Omental fat pad (tissue), 4 donors: Measurements from ENCODE around the gene LARGE1. TPM values are rescaled to one million over a fixed set of nuclear protein-coding genes. Genes with fewer than 3 reads are reported as not detected.

Source experiments
- ATAC-seq: fragments of 150-250 bp; one replicate; pipeline ENCODE4 v1.9.1; 2016; ENCODE audit warnings: mild to moderate bottlenecking, moderate library complexity; ENCODE audit not compliant: low FRiP score
- DNase-seq: peaks from one replicate; pipeline ENCODE4 v3.0.0-alpha.2; 2019; ENCODE audit warnings: low spot score
- total RNA-seq, 4 donors: library from RNA; depleted of rRNA; stranded (reverse); fragments of >200 nt; gene quantifications; one replicate each; pipeline ENCODE4 v1.1.0, GENCODE V29; 2016
- TF ChIP-seq, protein P1 (sequence below), 3 donors: fragments of 450-650 bp; IDR thresholded peaks; one replicate each; pipeline ENCODE4 v1.5.1; 2016 to 2017; ENCODE audit warnings: antibody characterized with exemption in 3 of 3, mild to moderate bottlenecking in 3 of 3, moderate library complexity in 2 of 3

LARGE1 gene
- total RNA-seq, 4 donors from 2014 or later = 16.5 to 31.2 (median 22.3) TPM

DNA sequence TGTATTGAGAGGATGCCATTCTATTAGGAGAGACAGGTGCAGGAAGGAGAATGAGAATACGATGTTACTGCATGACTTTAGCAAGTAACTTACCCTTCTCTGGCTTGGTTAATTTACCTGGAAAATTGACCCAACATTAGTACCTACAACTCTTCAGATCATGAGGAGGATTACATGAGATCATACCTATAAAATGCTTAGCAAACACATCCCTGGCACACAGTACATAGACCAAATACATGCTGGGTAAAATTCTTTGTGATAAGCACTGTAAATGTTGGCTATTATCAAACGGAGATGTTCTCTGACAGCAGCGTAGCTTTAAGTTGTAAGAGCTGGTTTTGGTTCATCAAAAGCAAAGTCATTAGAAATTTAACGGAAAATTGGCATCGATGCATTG is 28.8 kb downstream of the LARGE1 start:
- no peak for DNase-seq
- TF ChIP-seq, protein P1, sequence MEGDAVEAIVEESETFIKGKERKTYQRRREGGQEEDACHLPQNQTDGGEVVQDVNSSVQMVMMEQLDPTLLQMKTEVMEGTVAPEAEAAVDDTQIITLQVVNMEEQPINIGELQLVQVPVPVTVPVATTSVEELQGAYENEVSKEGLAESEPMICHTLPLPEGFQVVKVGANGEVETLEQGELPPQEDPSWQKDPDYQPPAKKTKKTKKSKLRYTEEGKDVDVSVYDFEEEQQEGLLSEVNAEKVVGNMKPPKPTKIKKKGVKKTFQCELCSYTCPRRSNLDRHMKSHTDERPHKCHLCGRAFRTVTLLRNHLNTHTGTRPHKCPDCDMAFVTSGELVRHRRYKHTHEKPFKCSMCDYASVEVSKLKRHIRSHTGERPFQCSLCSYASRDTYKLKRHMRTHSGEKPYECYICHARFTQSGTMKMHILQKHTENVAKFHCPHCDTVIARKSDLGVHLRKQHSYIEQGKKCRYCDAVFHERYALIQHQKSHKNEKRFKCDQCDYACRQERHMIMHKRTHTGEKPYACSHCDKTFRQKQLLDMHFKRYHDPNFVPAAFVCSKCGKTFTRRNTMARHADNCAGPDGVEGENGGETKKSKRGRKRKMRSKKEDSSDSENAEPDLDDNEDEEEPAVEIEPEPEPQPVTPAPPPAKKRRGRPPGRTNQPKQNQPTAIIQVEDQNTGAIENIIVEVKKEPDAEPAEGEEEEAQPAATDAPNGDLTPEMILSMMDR (IDR thresholded peaks at IDR 0.05) = no peak
- no peak for ATAC-seq

DNA sequence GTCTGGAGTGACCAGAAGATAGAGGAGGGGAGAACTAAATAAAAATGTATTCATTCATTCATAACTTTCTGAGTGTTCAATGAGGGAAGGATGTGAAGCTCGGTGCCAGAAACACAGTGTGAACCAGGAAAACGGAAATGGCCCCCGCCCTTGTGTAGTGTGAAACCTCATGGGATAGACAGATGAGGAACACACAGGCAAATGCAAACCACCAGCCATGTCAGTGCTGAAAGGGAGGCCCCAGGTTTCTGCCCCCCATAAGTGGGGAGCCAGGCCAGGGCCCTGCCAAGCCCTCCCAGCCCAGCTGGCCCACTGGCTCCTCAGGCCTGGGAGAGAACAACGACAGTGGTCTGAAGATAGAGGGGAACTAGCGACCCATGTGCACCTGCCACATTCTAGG is 30.5 kb downstream of the LARGE1 start:
- ATAC-seq (peak; percentile 48), DNase-seq (no peak)
- TF ChIP-seq, protein P1 (IDR thresholded peaks at IDR 0.05) = no peak

DNA sequence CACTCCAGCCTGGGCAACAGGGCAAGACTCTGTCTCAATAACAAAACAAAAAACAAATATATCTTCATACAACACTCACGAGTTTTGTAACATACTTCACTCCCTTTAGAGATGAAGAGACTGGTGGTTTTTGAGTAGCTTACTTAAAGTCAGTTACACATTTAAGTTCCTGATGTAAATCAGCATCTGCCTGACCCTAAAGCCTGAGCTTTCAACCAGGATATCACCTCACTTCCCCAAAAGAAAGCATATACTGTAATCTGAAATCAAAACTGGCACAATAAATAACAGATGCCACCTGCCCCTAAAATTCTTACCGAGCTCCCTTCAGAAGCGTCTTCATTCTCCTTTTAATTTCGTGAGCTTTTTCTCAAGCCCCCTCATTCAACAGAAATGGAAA is 31.5 kb downstream of the LARGE1 start:
- DNase-seq = no peak
- TF ChIP-seq, protein P1 (IDR thresholded peaks at IDR 0.05) = no peak
- no peak for ATAC-seq

DNA sequence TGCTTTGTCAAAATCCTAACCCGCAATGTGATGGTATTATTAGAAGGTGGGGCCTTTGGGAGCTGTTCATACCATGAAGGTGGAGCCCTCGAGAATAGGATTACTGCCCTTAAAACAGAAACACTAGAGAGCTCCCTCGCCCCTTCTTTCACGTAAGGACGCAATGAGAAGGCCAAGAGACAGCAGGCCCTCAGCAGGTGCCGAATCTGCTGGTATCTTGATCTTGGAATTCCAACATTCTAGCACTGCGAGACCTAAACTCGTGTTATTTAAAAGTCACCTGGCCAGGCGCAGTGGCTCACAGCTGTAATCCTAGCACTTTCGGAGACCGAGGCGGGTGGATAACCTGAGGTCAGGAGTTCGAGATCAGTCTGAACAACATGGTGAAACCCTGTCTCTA is 33.1 kb downstream of the LARGE1 start:
- ATAC-seq = no peak
- TF ChIP-seq, protein P1 (IDR thresholded peaks at IDR 0.05) = no peak
- DNase-seq = no peak

DNA sequence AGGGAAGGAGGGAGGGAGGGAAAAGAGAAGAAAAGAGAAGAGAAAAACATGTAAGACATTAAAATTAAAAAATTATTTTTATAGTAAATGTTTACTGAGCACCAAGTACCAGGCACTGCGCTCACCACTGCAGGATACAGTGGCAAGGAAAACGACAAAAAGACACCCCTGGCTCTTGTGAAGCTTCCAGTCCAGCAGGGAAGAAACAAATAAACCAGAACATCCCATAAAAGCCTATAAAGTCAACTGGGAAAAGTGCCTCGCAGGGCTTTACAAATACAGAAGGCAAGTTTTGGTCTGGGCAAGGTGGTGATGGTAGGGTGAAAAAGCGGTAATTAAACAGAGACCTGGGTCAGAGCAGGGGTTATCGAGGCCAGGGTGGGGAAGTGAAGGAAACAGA is 33.6 kb downstream of the LARGE1 start:
- ATAC-seq (no peak), DNase-seq (no peak)
- TF ChIP-seq, protein P1 (IDR thresholded peaks at IDR 0.05) = no peak

DNA sequence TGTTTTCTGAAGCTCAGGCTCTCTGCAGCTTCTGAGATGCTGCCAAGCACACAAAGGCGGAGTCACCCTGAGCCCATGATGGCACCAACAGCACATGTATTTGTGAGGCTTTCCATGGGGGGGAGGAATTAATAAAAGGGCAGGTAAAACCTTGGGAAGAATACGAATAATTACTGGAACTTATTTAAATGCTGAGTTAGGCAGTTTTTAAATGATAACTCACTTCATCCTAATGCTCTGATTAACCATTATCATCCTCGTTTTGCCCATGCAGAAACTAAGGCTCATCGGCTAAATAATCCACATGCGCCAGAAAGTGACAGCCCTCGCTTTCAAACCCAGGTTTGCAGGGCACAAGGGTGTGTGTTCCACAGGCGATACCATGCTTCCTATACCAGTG is 35.4 kb downstream of the LARGE1 start:
- TF ChIP-seq, protein P1 (IDR thresholded peaks at IDR 0.05) = no peak
- ATAC-seq = no peak

DNA sequence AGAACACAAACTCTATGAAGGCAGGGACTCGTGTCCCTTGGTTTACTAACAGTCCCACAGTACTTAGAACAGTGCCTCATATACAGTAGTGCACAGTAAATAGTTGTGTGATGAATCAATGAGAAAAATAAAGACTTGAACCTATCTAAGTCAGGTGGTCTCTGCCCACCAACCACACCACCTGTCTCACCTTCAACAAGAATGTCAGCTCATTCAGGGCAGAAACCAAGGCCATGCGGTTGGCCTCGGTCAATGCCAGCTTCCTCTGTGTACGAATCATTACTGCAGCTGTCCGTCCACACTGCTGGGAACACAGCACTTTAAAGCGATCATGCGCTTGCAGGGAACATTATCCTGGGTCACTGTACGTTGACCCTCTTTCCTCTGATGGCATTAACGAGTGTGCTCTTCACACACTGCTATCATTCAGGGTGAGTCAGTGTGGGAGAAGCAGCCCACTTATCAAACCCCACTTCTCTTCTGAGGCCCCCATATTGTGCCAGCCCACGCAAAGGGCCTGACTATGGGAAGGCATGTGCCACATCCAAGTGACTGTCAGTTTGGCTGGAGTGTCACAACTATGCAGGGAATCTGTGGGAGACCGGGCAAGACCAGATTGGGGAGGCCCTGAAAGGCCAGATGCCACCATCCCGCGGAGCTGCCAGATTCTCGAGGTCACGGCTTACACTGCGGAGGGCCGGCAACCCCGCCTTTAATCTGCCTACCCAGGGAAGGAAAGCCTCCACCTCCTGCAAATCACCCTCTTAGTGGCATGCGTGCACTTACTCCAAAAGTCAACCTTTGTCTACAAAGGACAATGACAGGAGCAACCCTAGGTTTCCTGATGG is 36.1 kb downstream of the LARGE1 start:
- DNase-seq (no peak), ATAC-seq (no peak)
- TF ChIP-seq, protein P1 (IDR thresholded peaks at IDR 0.05) = no peak

More for the DNA sequence above, 35.4 kb downstream of the LARGE1 start:
- DNase-seq = no peak
